Adrenal gland (tissue), 12 donors: ENCODE data around the gene IMPA2. TPM values are rescaled to one million over a fixed set of nuclear protein-coding genes. Genes with fewer than 3 reads are reported as not detected.
A peak's percentile ranks its signal among the peaks of the same experiment; 100 is the strongest.
"Not testable (repeated sequence)": the region's sequence is repeated elsewhere in the genome, so short reads cannot be mapped to it uniquely, and the experiment has no call there.

Experiments used
- DNase-seq, 7 donors: peaks; one replicate each; pipeline ENCODE4 v3.0.0-alpha.2; 2019 to 2020
- H3K27ac ChIP-seq, 5 donors: fragments of 200-600 bp; sonication (generic) in 4 of 5; 1 replicate in 3 of 5; 2 replicates in 2 of 5; pipeline versions ENCODE4 v1.5.1 to v1.8.0; 2016 to 2020; ENCODE audit warnings: mild to moderate bottlenecking in 1 of 5
- H3K27me3 ChIP-seq: fragments of 200-600 bp; 2 replicates; pipeline ENCODE4 v1.8.0; 2021
- H3K36me3 ChIP-seq, 2 donors: fragments of 200-600 bp; replicated peaks in 1 of 2; 1 replicate in 1 of 2; 2 replicates in 1 of 2; pipeline versions ENCODE4 v1.5.1 to v1.8.0; 2018 to 2022
- H3K4me1 ChIP-seq, 2 donors: fragments of 200-600 bp; replicated peaks in 1 of 2; 1 replicate in 1 of 2; 2 replicates in 1 of 2; pipeline versions ENCODE4 v1.5.1 to v1.8.0; 2018 to 2021
- H3K4me3 ChIP-seq, 4 donors: fragments of 200-600 bp; sonication (generic) in 3 of 4; one replicate each; pipeline ENCODE4 v1.5.1; 2016 to 2018
- H3K9me3 ChIP-seq, 3 donors: fragments of 200-600 bp; sonication (generic) in 1 of 3; replicated peaks in 1 of 3; 1 replicate in 2 of 3; 2 replicates in 1 of 3; pipeline versions ENCODE4 v1.5.1 to v1.8.0; 2016 to 2021
- CTCF ChIP-seq, 6 experiments: fragments of 450-650 bp in 4 of 6; fragments of 200-600 bp in 2 of 6; sonication (generic) in 1 of 6; IDR thresholded peaks; 1 replicate in 5 of 6; 2 replicates in 1 of 6; pipeline versions ENCODE4 v1.5.1 to v1.8.0; 2016 to 2021; ENCODE audit warnings: antibody characterized with exemption in 6 of 6, mild to moderate bottlenecking in 2 of 6, moderate library complexity in 1 of 6
- POLR2A ChIP-seq, 2 donors: fragments of 450-650 bp; IDR thresholded peaks; one replicate each; pipeline ENCODE4 v1.6.1; 2017; ENCODE audit warnings: antibody characterized with exemption in 2 of 2, mild to moderate bottlenecking in 2 of 2, moderate library complexity in 1 of 2
- WGBS, 4 donors: extraction: QIAGEN DNeasy Blood & Tissue Kit in 2 of 4; methylation state at CpG; one replicate each; pipeline versions ENCODE4 v1.1.5 to v1.1.7; 2013 to 2017; 5-methylcytosine and 5-hydroxymethylcytosine counted together
- intact Hi-C, 2 donors: fragments of 100-400 bp; cut with DNase I; formaldehyde crosslinking; loops; one replicate each; pipeline versions ENCODE4 v1.14.1 to v1.15.0; 2022 to 2023
- polyA plus RNA-seq, 3 donors: library from polyadenylated mRNA; stranded (reverse); fragments of 200-250 nt in 2 of 3; fragments of 350-450 nt in 1 of 3; fragmentation: Illumina TruSeq in 1 of 3; extraction: RNeasy Lipid Tissue Mini Kit (QIAGEN cat#74804) in 1 of 3; gene quantifications; one replicate each; pipeline ENCODE4 v1.2.3, GENCODE V29; 2013 to 2014
- total RNA-seq, 9 donors: library from RNA; depleted of rRNA in 4 of 9; stranded (reverse); fragments of >200 nt in 4 of 9; fragments of 120-200 nt in 1 of 9; fragmentation: NEBNext Ultra II Directional in 1 of 9; extraction: Animal tissue kit (Norgen Biotek cat#: 25700) in 1 of 9; gene quantifications; one replicate each; pipeline versions ENCODE4 v1.1.0 to v1.2.4, GENCODE V29; 2013 to 2023
- donor health status: healthy with polysubstance abuse.
- donor health status: Bipolar disorder and iron deficiency.
- donor health status: DM: yes; HTN: yes; CAD: no.
- donor health status: DM: no; HTN: no; CAD: no.
- donor health status: DM: no; HTN: no; CAD: no.
- donor health status: DM: yes; HTN: yes; CAD: no.

The IMPA2 gene
- total and polyA plus RNA-seq, 12 donors: 7.9 to 41.3 (median 20.4) TPM

GRCh38 chr18:11940956-11941355 is 40.4 kb upstream of the IMPA2 start:
- intact Hi-C loops: no loop called here
- H3K27ac ChIP-seq: no peak overlapping the region
- DNase-seq: no peak
- H3K27me3 ChIP-seq: no peaks in the 10 kb centered on the region
- no peaks in the 10 kb centered on the region for H3K36me3 ChIP-seq
- no peak overlapping the region for H3K4me3 ChIP-seq
- H3K4me1 ChIP-seq: peaks cover under 1 to 3% of the 10 kb centered on the region in 2 donors
- no peaks in the 10 kb centered on the region for H3K9me3 ChIP-seq
- no peak for TF ChIP-seq POLR2A (IDR thresholded peaks at IDR 0.05)
- TF ChIP-seq CTCF (IDR thresholded peaks at IDR 0.05): no peak
- 69 to 86% (median 82%) methylated on average over 2 of the region's 2 CpGs for WGBS, 4 donors

- no peaks in the 10 kb centered on the region for H3K36me3 ChIP-seq
- intact Hi-C loops: no loop called here
- no peaks in the 10 kb centered on the region for H3K9me3 ChIP-seq
- DNase-seq: no peak
- H3K4me1 ChIP-seq: peaks cover 11% of the 10 kb centered on the region in 2 donors
- H3K27me3 ChIP-seq: no peaks in the 10 kb centered on the region
- no peak overlapping the region for H3K27ac ChIP-seq
- 71 to 94% (median 83%) methylated on average over 4 to 6 of the region's 6 CpGs for WGBS, 4 donors
- H3K4me3 ChIP-seq: no peak overlapping the region
- no peak for TF ChIP-seq POLR2A (IDR thresholded peaks at IDR 0.05)
These were observed 37.8 kb upstream of the IMPA2 start for GRCh38 chr18:11943551-11943950.

- WGBS, 4 donors: 84 to 91% (median 89%) methylated on average over 3 to 4 of the region's 4 CpGs
- TF ChIP-seq CTCF (IDR thresholded peaks at IDR 0.05) (no peak), POLR2A (IDR thresholded peaks at IDR 0.05) (no peak)
- no peaks in the 10 kb centered on the region for H3K36me3 ChIP-seq
- no peak overlapping the region for H3K27ac ChIP-seq
- H3K9me3 ChIP-seq: no peaks in the 10 kb centered on the region
- no peak overlapping the region for H3K4me3 ChIP-seq
- H3K4me1 ChIP-seq: peaks cover 11% of the 10 kb centered on the region in 2 donors
- H3K27me3 ChIP-seq: no peaks in the 10 kb centered on the region
- intact Hi-C loops: no loop called here
- no peak for DNase-seq
These were observed 37.1 kb upstream of the IMPA2 start for GRCh38 chr18:11944252-11944651.

GRCh38 chr18:11944786-11945185 is 36.5 kb upstream of the IMPA2 start:
- TF ChIP-seq CTCF (IDR thresholded peaks at IDR 0.05): no peak
- no peak for TF ChIP-seq POLR2A (IDR thresholded peaks at IDR 0.05)
- 73 to 95% (median 89%) methylated on average over 5 of the region's 5 CpGs for WGBS, 4 donors
- Histone ChIP-seq H3K27ac (no peak overlapping the region), H3K9me3 (no peaks in the 10 kb centered on the region), H3K27me3 (no peaks in the 10 kb centered on the region), H3K4me3 (no peak overlapping the region), H3K36me3 (no peaks in the 10 kb centered on the region), H3K4me1 (peaks cover 11% of the 10 kb centered on the region in 2 donors)
- no peak for DNase-seq
- intact Hi-C loops: no loop called here

GRCh38 chr18:11945834-11946659 is 35.3 kb upstream of the IMPA2 start:
- 90 to 92% (median 91%) methylated on average over 19 to 22 of the region's 22 CpGs for WGBS, 4 donors
- H3K9me3 ChIP-seq, H3K36me3 ChIP-seq, H3K27me3 ChIP-seq, intact Hi-C loops: not testable (repeated sequence)
- peak overlapping the region in 1 of 4 donors; percentile 31 for H3K4me3 ChIP-seq
- H3K4me1 ChIP-seq: peaks cover 11% of the 10 kb centered on the region in 2 donors
- peak in 4 of 7 donors; percentile 8 to 53 (median 43) for DNase-seq
- peak overlapping the region in 4 of 5 donors; percentile 79 to 93 (median 90) for H3K27ac ChIP-seq
